Amygdala (tissue), 56 donors: ENCODE data around the gene STIP1.
"Not testable (repeated sequence)": the region's sequence is repeated elsewhere in the genome, so short reads cannot be mapped to it uniquely, and the experiment has no call there.

Source experiments
- DNase-seq, 56 donors: peaks; one replicate each; lab custom pipeline; 2025; lab: John Stamatoyannopoulos, UW

STIP1 gene

DNA sequence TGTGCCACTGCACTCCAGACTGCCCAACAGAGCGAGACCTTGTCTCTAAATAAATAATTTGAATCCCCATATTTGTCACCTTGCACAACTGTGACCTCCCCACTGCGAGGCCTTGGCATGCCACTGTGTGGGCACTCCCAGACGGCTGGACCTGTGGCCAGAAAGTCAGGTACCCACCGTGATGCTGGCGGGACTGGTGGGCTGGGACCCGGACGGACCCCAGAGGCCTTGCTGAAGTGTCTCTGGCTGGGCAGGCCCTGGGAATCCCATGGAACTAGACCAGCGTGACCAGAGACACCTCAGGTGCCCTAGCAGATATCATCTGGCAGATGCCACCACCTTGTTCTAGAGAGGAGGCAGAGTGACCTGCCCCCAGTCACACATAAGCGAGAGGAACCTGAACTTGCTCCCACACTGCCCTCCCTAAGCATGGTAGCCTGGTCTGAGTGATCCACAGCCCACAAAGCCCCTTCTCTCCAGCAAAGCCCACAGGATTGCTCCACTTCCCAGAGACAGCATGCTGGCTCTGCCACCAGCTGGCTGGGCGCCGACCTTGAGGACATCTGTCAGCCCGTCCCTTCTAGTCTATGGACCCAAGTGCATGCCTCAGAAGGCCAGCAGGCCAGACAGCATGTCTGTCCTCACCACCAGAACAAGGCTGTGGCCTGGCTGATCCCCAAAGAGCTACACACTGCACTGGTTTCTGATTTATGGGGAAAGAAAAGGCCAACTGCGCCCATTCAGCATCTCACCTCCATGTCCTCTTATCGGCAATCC is 29.5 kb upstream of the STIP1 start:
- peak in 24 of 56 donors; percentile 3 to 71 (median 44) for DNase-seq

DNA sequence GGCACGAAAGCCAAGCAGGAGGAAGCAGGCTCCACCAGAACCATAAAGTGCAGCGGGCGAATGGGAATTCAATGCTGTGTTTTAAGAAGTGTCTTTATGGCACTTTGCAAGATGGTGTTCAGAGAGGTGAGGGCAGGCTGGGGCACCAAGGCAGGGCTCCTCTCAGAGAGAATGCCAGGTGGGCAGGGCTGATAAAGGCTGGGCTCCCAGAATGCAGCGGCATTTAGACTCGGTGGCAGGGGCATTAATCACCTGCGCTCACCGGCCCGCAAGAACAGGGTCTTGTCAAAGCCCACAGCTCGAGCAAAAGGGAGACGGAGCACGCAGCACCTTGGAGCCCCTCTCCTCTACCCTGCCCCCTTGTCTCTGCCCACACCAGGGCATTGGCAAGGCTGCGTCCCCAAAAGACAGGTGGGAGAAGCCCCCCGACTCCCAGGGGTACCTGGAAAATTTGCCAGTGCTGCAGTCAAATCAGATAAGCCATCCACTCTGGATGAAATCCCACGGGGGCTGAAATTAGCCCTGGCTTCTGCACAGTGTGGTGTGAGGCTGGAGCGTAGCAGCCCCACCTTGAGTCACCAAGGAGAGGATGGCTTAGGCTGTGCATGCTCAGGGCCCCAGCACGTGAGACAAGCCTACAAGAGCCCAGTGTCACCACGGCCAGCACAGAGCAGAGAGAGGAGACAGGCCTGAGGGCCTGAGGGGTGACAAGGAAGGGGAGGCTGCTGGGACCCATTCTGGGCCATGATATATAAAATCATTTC is 28.2 kb upstream of the STIP1 start:
- DNase-seq, result no peak

DNA sequence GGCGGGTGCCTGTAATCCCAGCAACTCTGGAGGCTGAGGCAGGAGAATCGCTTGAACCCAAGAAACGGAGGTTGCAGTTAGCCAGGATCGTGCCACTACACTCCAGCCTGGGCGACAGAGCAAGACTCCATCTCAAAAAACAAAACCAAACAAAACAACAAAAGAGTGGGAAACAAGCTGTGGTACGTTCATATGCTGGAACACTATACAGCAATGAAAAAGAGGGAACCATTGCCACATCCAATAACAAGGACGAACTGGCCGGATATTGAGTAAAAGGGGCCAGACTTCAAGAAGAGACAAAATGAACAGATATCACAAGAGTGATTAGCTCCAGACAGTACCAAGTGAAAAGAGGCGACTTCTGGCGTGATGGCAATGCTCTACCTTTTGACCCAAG is 24.9 kb upstream of the STIP1 start:
- DNase-seq, result no peak

DNA sequence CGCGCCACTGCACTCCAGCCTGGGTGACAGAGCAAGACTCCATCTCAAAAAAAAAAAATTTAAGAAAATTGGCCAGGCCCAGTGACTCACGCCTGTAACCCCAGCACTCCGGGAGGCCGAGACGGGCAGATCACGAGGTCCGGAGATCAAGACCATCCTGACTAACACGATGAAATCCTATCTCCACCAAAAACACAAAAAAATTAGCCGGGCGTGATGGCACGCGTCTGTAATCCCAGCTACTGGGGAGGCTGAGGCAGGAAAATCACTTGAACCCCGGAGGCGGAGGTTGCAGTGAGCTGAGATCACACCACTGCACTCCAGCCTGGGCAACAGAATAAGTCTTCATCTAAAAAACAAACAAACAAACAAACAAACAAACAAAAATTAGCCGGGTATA is 23.2 kb upstream of the STIP1 start:
- not testable (repeated sequence) for DNase-seq

GRCh38 chr11:64163951-64164350 is 22.0 kb upstream of the STIP1 start:
- no peak for DNase-seq

DNA sequence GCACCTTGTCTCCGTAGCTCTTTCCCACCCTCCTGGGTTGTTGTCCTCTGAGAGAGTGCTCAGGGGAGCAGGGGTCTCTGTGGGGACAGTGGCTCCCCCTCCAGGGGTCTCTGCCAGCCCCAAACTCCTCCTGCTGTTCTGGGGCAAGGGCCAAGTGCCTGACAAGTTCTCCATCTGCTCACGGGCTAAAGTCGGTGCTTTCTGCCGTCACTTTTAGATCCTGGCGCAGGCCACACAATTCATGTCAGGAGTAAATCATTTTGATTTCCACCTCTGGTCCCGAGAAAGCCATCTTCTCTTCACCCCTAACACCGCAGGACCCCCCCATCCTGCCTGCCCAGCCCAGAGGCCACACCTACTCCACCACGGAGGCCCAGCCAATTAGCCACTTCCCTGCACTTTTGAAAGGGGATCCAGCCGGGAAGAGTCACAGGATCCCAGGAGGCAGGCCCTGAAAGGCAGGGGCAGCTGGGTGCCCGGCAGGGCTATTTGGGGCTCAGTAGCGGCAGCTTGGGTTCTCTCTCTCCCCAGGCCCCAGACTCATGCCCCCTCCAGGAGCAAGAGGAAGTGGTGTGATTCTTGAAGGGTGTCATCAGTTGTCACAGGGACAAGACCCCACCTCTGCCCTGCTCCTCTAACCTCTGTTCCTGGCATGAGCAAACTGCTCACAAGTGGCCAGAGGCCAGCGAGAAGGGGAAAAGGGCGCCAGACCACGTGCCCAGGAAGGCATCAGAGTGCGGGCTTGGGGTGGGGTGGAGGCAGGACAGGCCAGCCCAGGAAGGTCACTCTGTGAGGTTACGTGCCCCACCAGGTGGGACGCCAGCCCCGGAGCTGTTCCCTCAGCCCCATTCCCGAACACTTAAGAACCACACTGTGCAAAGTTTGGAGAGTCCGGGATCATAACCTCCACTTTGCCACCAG is 21.3 kb upstream of the STIP1 start:
- DNase-seq, result peak in 1 of 56 donors; percentile 5

GRCh38 chr11:64165481-64165841 is 20.5 kb upstream of the STIP1 start:
- DNase-seq, result no peak

DNA sequence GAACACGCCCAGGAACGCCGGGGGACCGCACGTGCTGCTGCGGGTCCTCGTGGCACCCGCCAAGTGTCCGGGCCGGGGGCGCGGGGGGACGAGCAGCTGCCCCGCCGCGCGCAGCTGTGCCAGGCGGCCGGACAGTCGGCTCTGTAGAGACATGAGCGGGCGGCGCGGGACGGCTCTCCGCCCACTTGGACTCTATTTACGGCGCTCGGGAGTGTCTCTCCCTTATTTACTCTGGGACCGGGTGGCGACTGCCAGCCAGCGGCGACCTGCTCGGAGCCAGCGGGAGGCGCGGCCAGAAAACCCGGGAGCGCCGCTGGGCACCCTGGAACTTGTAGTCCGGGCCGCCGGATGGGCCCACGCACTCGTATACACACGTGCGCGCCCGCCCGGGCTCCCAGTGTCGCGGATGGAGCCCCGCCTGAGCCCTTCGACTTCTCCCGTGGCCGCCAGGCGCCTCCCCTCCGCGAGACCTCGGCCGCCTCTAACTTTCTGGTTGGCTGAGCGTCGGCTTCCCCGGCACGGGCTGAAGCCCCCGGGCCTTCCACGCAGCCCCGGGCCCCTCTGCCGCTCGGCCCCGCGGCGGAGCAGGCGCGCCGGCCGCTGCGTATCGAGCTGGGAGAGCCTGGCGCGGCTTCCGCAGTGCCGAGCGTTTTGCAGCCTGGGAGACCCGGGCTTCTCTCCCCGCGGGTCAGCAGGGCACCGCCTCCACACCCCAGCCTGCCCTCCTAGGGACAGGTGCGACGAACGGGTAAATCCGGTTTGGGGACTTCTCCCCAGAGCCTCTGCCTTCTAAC is 19.9 kb upstream of the STIP1 start, which contains the start of gene MACROD1:
Gene MACROD1, minus strand, starts transcription at position 272 of the 794 bp plus-strand sequence. Its CDS starts 119 bp downstream, at position 153.
- peak in 50 of 56 donors; percentile 17 to 85 (median 62) for DNase-seq

DNA sequence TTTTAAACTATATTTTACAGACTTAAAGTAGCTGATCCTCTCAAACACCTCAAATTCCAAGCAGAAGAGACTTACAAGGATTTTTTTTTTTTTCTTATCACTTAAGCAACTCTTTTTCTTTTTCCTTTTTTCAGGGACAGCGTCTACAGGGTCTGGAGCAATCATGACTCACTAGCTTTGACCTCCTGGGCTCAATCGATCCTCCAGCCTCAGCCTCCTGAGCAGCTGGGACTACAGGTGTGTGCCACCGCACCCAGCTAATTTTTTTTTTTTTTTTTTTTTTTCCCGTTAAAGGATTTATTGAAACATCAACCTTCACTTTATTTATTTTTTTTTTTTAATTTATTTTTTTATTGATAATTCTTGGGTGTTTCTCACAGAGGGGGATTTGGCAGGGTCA is 15.6 kb upstream of the STIP1 start:
- no peak for DNase-seq

GRCh38 chr11:64173616-64174355 is 12.2 kb upstream of the STIP1 start:
- no peak for DNase-seq

DNA sequence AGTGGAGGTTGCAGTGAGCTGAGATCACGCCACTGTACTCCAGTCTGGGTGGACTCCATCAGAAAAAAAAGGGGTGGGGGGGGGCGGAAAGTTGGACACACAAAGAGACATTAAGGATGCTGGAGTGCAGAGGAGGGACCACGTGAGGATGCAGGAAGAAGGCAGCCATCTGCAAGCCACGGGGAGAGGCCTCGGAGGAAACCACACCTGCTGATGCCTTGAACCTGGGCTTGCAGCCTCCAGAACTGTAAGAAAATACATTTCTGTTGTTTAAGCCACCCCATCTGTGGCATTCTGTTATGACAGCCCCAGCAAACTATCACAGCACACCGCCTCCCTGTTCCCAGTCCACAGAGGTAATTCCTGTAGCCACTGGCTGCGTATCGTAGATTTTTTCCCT is 9.2 kb upstream of the STIP1 start:
- DNase-seq, result peak in 1 of 56 donors; percentile 14

- no peak for DNase-seq
Observed at GRCh38 chr11:64178203-64178602, 7.8 kb upstream of the STIP1 start.

- DNase-seq, result no peak
Observed at GRCh38 chr11:64178951-64179639, 6.9 kb upstream of the STIP1 start.

DNA sequence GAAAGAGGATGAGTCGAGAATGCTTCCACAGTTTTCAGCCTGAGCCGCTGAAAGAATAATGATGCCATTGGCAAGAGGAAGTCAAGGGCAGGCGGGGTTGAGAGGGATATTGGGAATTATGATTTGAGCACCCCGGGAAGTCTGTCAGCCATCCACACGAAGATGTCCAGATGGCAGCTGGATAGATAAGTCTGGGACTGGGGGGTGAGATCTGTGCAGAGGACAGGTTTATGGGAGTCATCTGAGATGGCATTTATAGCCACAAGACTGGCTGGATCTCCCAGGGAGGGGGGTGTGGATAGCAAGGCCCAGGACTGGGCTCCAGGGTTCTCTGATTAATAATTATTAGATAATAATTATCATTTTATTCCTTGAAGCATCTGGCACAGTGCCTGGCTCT is 5.1 kb upstream of the STIP1 start:
- peak in 1 of 56 donors; percentile 23 for DNase-seq

DNA sequence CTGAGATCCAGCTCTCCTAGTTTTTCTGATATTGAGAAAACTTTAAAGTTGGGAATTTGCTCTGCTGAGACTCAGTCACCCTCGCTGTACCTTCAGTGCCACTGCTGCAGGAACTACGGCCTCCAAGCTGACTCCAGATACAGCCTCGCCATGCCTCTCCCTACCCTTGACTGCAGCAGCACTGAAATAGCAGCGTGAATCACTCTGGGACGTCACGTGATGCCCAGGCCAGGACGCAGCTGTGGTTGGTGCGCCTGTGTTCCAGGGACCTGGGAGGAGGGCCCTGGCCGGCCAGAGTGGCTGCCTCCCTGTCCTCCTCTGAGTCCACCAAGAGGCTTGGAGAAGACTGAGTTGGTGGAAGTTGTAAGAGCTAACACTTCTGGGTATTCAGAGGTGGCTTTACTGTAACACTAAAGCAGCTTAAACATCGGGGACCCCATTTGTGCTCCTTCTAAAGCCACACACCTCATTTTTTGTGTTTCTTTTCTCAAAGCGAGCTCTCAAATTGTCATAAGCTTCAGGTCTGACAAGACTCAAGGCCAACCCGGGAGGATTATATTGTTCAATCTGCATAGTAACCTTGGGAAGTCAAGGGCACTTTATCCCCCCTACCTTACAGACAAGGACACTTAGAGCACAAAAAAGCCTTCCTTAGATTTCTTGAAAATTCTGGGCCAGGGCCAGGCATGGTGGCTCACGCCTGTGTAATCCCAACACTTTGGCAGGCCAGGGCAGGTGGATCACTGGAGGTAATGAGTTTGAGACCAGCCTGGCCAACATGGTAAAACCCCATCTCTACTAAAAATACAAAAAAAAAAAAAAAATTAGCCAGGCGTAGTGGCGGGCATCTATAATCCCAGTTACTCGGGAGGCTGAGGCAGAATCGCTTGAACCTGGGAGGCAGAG is 4.2 kb upstream of the STIP1 start:
- peak; percentile 33 to 96 (median 85) for DNase-seq

- DNase-seq, result no peak
Observed at GRCh38 chr11:64183890-64184289, 2.1 kb upstream of the STIP1 start.

DNA sequence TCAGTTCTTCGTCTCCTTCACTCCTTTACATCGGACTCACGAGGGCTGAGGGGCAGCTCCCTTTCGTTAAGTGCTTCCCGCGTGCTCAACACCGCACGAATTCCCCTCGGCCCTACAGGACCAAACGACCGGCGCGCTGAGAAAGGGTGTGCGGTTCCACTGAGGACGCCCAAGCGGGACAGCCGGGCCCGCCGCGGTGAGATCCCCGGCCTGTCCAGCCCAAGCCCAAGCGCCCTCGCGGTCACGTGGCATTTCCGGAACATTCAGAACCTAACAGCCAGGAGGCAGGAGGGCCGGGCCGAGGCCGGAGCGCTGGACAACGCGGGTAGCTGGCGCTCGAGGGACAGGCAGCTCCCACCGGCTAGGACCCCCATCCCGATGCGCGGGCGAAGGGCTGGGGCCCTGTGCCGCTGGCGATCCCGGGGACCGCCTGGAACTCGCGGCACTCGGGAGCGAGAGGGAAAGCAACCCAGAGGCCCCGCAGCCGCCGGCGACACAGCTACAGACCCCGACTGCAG is 737 bp upstream of the STIP1 start:
- peak in 45 of 56 donors; percentile 61 to 99 (median 89) for DNase-seq
